HepG2 (cell line): Measurements from ENCODE around the gene TMEM134. TPM values are rescaled to one million over a fixed set of nuclear protein-coding genes. Genes with fewer than 3 reads are reported as not detected.

Source experiments
- HNF1A ChIP-seq, 2 experiments: sonication (generic) in 1 of 2; formaldehyde crosslinking in 1 of 2; IDR thresholded peaks; 2 replicates each; pipeline versions ENCODE4 v1.4.0 to v1.6.1; 2016 to 2020; ENCODE audit warnings: borderline replicate concordance in 1 of 2, low read depth in 1 of 2, mild to moderate bottlenecking in 1 of 2, missing genetic modification reagents in 1 of 2
- KAT2B ChIP-seq: fragments of 150-350 bp; IDR thresholded peaks from 2 replicates; pipeline ENCODE4 v1.6.1; 2014; ENCODE audit warnings: low read depth, low read length, borderline replicate concordance
- KDM5A ChIP-seq: fragments of 200-600 bp; sonication (generic); IDR thresholded peaks from 2 replicates; pipeline ENCODE4 v1.7.0; 2018; ENCODE audit warnings: antibody characterized with exemption, mild to moderate bottlenecking, low read length, borderline replicate concordance
- NFIB ChIP-seq: sonication (generic); formaldehyde crosslinking; IDR thresholded peaks from 2 replicates; pipeline ENCODE4 v1.9.0; 2021; ENCODE audit warnings: missing genetic modification reagents, mild to moderate bottlenecking, borderline replicate concordance
- NR2F6 ChIP-seq, 2 experiments: IDR thresholded peaks; 2 replicates each; pipeline ENCODE4 v1.6.1; 2016; ENCODE audit warnings: antibody characterized with exemption in 1 of 2, mild to moderate bottlenecking in 1 of 2
- PRDM10 ChIP-seq: sonication (generic); formaldehyde crosslinking; IDR thresholded peaks from 2 replicates; pipeline ENCODE4 v1.4.0; 2020; ENCODE audit warnings: low read depth, missing genetic modification reagents
- ZNF605 ChIP-seq: sonication (generic); formaldehyde crosslinking; IDR thresholded peaks from 2 replicates; pipeline ENCODE4 v1.8.0; 2022; ENCODE audit warnings: mild to moderate bottlenecking, missing genetic modification reagents
- polyA plus RNA-seq, 8 experiments: library from polyadenylated mRNA; depleted of rRNA in 3 of 8; stranded (reverse) in 7 of 8; unstranded in 1 of 8; fragments of >200 nt; fragmentation: Illumina TruSeq in 4 of 8; extraction: Trizol in 4 of 8; gene quantifications; 2 replicates each; pipeline versions ENCODE4 v1.2.1 to v1.2.3, GENCODE V29; 2011 to 2016; ENCODE audit warnings: low read depth in 4 of 8, missing spikeins in 1 of 8, mixed read lengths in 1 of 8; ENCODE audit not compliant: insufficient read depth in 1 of 8
- total RNA-seq, 5 experiments: library from RNA; depleted of rRNA; stranded (reverse); fragments of >200 nt; fragmentation: Illumina TruSeq; extraction: Trizol; gene quantifications; 2 replicates each; pipeline ENCODE4 v1.2.3, GENCODE V29; 2016; ENCODE audit warnings: low read depth in 1 of 5

TMEM134 gene
- total and polyA plus RNA-seq, 2 of the 13 experiments (the other 11 are each of a cell fraction or from before 2014, with no cell fraction given), result 6.9 to 26.9 TPM

- TF ChIP-seq PRDM10 (CRISPR knock-in tag) (peak; percentile 25; the same call in 1 of the 2 replicates), NR2F6 (IDR thresholded peaks at IDR 0.05) (no peak), NR2F6 (CRISPR knock-in tag; IDR thresholded peaks at IDR 0.05) (0 out of 2 replicates have a peak, but pooled peaks have one; percentile 22), KDM5A (no peak), HNF1A (IDR thresholded peaks at IDR 0.05; ENCODE audit: low read depth) (no peak), HNF1A (CRISPR knock-in tag; IDR thresholded peaks at IDR 0.05; ENCODE audit: borderline replicate concordance) (no peak), KAT2B (no peak), NFIB (0 out of 2 replicates have a peak, but pooled peaks have one; percentile 55), ZNF605 (CRISPR knock-in tag) (0 out of 2 replicates have a peak, but pooled peaks have one; percentile 31)
These were observed 52.4 kb downstream of the TMEM134 start (continued) for GRCh38 chr11:67416416-67417335.
